ENCODE measurements around the gene LHPP.

The LHPP gene

DNA sequence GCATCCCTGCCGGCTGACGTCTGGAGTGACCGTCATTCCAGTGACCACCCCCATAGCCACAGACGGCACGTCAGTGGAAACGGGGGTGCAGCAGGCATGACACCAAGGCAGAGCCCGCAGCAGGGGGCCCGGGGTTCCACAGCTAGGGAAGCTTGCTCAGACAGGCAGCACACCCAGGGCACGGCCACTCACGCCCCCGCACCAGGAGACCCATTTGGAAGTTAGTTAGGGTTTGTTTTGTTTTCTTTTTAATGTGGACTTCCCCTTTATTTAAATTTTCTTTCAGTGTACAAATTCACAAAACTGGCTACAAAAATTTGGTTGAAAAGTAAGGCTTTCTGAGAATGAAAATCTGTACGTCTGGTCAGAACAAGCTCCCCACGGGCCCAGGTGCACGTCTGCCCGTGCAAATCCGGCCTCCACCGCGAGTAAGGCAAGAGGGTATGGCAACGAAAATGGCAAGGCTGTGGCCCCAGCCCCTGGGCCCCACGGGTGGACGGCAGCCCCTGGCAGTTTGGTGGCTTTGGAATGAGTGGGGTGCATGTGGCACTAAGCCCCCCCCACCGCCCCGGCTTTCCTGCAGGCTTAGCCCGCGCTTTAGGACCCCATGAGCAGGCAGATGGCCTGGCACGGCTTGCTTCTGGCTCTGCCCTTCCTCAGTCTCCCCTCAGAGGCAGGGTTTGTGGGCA is 158.3 kb downstream of the LHPP start:
- H3K36me3 ChIP-seq (replicated peaks in 1 of 2; ENCODE audit: control insufficient read depth in 2 of 2, insufficient read depth in 2 of 2, low read length in 2 of 2): peaks cover 13 to 25% of the 10 kb centered on the region in 2 donors
- no peak overlapping the region for H4K8ac ChIP-seq (ENCODE audit: low read depth, low read length)
- H3K4ac ChIP-seq (ENCODE audit: low read length): no peak overlapping the region
- H3K23ac ChIP-seq (ENCODE audit: low read depth, low read length, poor library complexity): no peak overlapping the region
- DNase-seq (ENCODE audit: low spot score): no peak
- H3K14ac ChIP-seq (ENCODE audit: low read length): no peak overlapping the region
- H3K4me3 ChIP-seq (ENCODE audit: low read length in 2 of 2): no peak overlapping the region
- H2AFZ ChIP-seq (ENCODE audit: low read length): no peak overlapping the region
- H4K91ac ChIP-seq (ENCODE audit: low read depth, low read length, poor library complexity): no peak overlapping the region
- no peak overlapping the region for H3K9ac ChIP-seq (ENCODE audit: low read depth, low read length, poor library complexity)
- no peaks in the 10 kb centered on the region for H3K9me3 ChIP-seq (replicated peaks in 1 of 2; ENCODE audit: control insufficient read depth in 2 of 2, insufficient read depth in 1 of 2, low read depth in 1 of 2, low read length in 2 of 2)
- H2BK15ac ChIP-seq (ENCODE audit: low read length): no peak overlapping the region
- H2AK5ac ChIP-seq (ENCODE audit: low read depth, low read length): no peak overlapping the region
- H2BK120ac ChIP-seq (ENCODE audit: low read depth, low read length): no peak overlapping the region
- peak overlapping the region; percentile 41 for H2BK12ac ChIP-seq (ENCODE audit: low read length)
- no peak overlapping the region for H3K18ac ChIP-seq (ENCODE audit: low read length)
- no peak overlapping the region for H3K4me2 ChIP-seq (ENCODE audit: insufficient read depth, low read length, poor library complexity, severe bottlenecking)
- H3K27ac ChIP-seq (replicated peaks; ENCODE audit: low read length): no peak overlapping the region
- H3K79me1 ChIP-seq (ENCODE audit: low read depth, low read length): peaks cover 24% of the 10 kb centered on the region
- no CpG with 5 or more reads among the region's 26 CpGs for WGBS, 2 donors (ENCODE audit: extremely low coverage in 2 of 2, insufficient read length in 2 of 2, insufficient replicate concordance in 1 of 2)
- peak overlapping the region; percentile 35 for H2BK5ac ChIP-seq (ENCODE audit: low read length)
- peaks cover 0 to 24% of the 10 kb centered on the region in 2 donors for H3K4me1 ChIP-seq (ENCODE audit: control insufficient read depth in 2 of 2, insufficient read depth in 1 of 2, low read depth in 1 of 2, low read length in 2 of 2)
- H3K27me3 ChIP-seq (ENCODE audit: control insufficient read depth in 3 of 3, insufficient read depth in 3 of 3, low read depth in 1 of 3, low read length in 3 of 3): no peaks in the 10 kb centered on the region

DNA sequence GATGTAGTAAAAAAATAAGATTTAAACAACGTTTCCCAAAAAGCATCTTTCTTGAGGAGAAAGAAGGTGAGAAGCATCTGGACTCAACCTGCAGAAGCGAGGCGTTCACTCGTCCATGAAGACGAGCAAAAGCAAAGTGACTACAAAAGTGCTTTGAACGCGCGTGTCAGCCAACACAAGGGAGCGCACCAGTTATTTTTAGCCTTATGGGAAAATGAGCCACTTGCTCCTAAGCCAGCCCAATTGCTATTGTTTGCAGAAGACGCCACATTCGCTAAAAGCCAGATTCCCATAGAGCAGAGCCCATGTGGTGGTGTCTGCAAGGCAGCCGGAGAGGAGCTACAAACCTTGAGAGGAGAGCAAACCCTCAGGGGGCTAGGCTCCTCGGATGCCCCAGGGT is 160.0 kb downstream of the LHPP start:
- peak overlapping the region; percentile 76 for H3K9ac ChIP-seq (ENCODE audit: low read depth, low read length, poor library complexity)
- no peaks in the 10 kb centered on the region for H3K27me3 ChIP-seq (ENCODE audit: control insufficient read depth in 3 of 3, insufficient read depth in 3 of 3, low read depth in 1 of 3, low read length in 3 of 3)
- peaks cover 26% of the 10 kb centered on the region for H3K79me1 ChIP-seq (ENCODE audit: low read depth, low read length)
- no peak overlapping the region for H2AFZ ChIP-seq (ENCODE audit: low read length)
- H3K4ac ChIP-seq (ENCODE audit: low read length): no peak overlapping the region
- H2BK15ac ChIP-seq (ENCODE audit: low read length): no peak overlapping the region
- H3K27ac ChIP-seq (replicated peaks; ENCODE audit: low read length): peak overlapping the region; percentile 47
- no peak overlapping the region for H3K4me3 ChIP-seq (ENCODE audit: low read length in 2 of 2)
- H3K14ac ChIP-seq (ENCODE audit: low read length): no peak overlapping the region
- no CpG with 5 or more reads among the region's 13 CpGs for WGBS, 2 donors (ENCODE audit: extremely low coverage in 2 of 2, insufficient read length in 2 of 2, insufficient replicate concordance in 1 of 2)
- H2BK12ac ChIP-seq (ENCODE audit: low read length): peak overlapping the region; percentile 30
- DNase-seq (ENCODE audit: low spot score): no peak
- no peak overlapping the region for H2BK120ac ChIP-seq (ENCODE audit: low read depth, low read length)
- peaks cover 0 to 24% of the 10 kb centered on the region in 2 donors for H3K4me1 ChIP-seq (ENCODE audit: control insufficient read depth in 2 of 2, insufficient read depth in 1 of 2, low read depth in 1 of 2, low read length in 2 of 2)
- H2BK5ac ChIP-seq (ENCODE audit: low read length): peak overlapping the region; percentile 62
- peaks cover 13 to 25% of the 10 kb centered on the region in 2 donors for H3K36me3 ChIP-seq (replicated peaks in 1 of 2; ENCODE audit: control insufficient read depth in 2 of 2, insufficient read depth in 2 of 2, low read length in 2 of 2)
- H2AK5ac ChIP-seq (ENCODE audit: low read depth, low read length): peak overlapping the region; percentile 87
- peak overlapping the region; percentile 86 for H3K18ac ChIP-seq (ENCODE audit: low read length)
- no peaks in the 10 kb centered on the region for H3K9me3 ChIP-seq (replicated peaks in 1 of 2; ENCODE audit: control insufficient read depth in 2 of 2, insufficient read depth in 1 of 2, low read depth in 1 of 2, low read length in 2 of 2)
- no peak overlapping the region for H4K8ac ChIP-seq (ENCODE audit: low read depth, low read length)
- H3K4me2 ChIP-seq (ENCODE audit: insufficient read depth, low read length, poor library complexity, severe bottlenecking): no peak overlapping the region
- H4K91ac ChIP-seq (ENCODE audit: low read depth, low read length, poor library complexity): no peak overlapping the region
- peak overlapping the region; percentile 22 for H3K23ac ChIP-seq (ENCODE audit: low read depth, low read length, poor library complexity)

DNA sequence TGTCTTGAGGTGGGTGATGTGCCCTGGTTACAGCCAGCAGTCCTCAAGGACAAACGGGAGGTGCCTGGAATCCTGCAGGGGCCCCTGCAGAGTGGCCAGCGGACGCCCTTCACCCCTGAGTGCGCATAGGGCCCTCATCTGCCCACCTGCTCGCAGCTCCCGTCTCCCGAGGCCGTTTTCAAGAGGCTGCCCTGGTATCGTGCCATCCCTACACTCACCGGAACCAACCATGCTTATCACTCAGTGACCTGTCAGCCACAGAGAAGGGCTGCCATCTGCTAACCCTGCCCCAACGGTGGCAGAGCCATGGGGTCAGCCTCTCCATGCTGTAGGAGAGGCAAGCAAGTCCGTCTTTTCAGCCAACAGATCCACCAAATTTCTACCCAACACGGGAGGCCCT is 160.5 kb downstream of the LHPP start:
- peak overlapping the region; percentile 5 for H4K91ac ChIP-seq (ENCODE audit: low read depth, low read length, poor library complexity)
- peak overlapping the region; percentile 47 for H3K27ac ChIP-seq (replicated peaks; ENCODE audit: low read length)
- no peaks in the 10 kb centered on the region for H3K9me3 ChIP-seq (replicated peaks in 1 of 2; ENCODE audit: control insufficient read depth in 2 of 2, insufficient read depth in 1 of 2, low read depth in 1 of 2, low read length in 2 of 2)
- peak overlapping the region; percentile 62 for H2BK5ac ChIP-seq (ENCODE audit: low read length)
- H3K4me2 ChIP-seq (ENCODE audit: insufficient read depth, low read length, poor library complexity, severe bottlenecking): no peak overlapping the region
- peak overlapping the region; percentile 22 for H3K23ac ChIP-seq (ENCODE audit: low read depth, low read length, poor library complexity)
- no peak overlapping the region for H3K4ac ChIP-seq (ENCODE audit: low read length)
- no peak overlapping the region for H2AFZ ChIP-seq (ENCODE audit: low read length)
- no CpG with 5 or more reads among the region's 13 CpGs for WGBS, 2 donors (ENCODE audit: extremely low coverage in 2 of 2, insufficient read length in 2 of 2, insufficient replicate concordance in 1 of 2)
- H3K14ac ChIP-seq (ENCODE audit: low read length): peak overlapping the region; percentile 78
- peaks cover 0 to 30% of the 10 kb centered on the region in 2 donors for H3K4me1 ChIP-seq (ENCODE audit: control insufficient read depth in 2 of 2, insufficient read depth in 1 of 2, low read depth in 1 of 2, low read length in 2 of 2)
- H3K9ac ChIP-seq (ENCODE audit: low read depth, low read length, poor library complexity): peak overlapping the region; percentile 76
- H2BK12ac ChIP-seq (ENCODE audit: low read length): no peak overlapping the region
- H3K36me3 ChIP-seq (replicated peaks in 1 of 2; ENCODE audit: control insufficient read depth in 2 of 2, insufficient read depth in 2 of 2, low read length in 2 of 2): peaks cover 9 to 20% of the 10 kb centered on the region in 2 donors
- H4K8ac ChIP-seq (ENCODE audit: low read depth, low read length): no peak overlapping the region
- no peaks in the 10 kb centered on the region for H3K27me3 ChIP-seq (ENCODE audit: control insufficient read depth in 3 of 3, insufficient read depth in 3 of 3, low read depth in 1 of 3, low read length in 3 of 3)
- peak overlapping the region; percentile 86 for H3K18ac ChIP-seq (ENCODE audit: low read length)
- H2BK15ac ChIP-seq (ENCODE audit: low read length): no peak overlapping the region
- H2BK120ac ChIP-seq (ENCODE audit: low read depth, low read length): peak overlapping the region; percentile 68
- no peak overlapping the region for H3K4me3 ChIP-seq (ENCODE audit: low read length in 2 of 2)
- peaks cover 26% of the 10 kb centered on the region for H3K79me1 ChIP-seq (ENCODE audit: low read depth, low read length)
- H2AK5ac ChIP-seq (ENCODE audit: low read depth, low read length): peak overlapping the region; percentile 87
- no peak for DNase-seq (ENCODE audit: low spot score)

DNA sequence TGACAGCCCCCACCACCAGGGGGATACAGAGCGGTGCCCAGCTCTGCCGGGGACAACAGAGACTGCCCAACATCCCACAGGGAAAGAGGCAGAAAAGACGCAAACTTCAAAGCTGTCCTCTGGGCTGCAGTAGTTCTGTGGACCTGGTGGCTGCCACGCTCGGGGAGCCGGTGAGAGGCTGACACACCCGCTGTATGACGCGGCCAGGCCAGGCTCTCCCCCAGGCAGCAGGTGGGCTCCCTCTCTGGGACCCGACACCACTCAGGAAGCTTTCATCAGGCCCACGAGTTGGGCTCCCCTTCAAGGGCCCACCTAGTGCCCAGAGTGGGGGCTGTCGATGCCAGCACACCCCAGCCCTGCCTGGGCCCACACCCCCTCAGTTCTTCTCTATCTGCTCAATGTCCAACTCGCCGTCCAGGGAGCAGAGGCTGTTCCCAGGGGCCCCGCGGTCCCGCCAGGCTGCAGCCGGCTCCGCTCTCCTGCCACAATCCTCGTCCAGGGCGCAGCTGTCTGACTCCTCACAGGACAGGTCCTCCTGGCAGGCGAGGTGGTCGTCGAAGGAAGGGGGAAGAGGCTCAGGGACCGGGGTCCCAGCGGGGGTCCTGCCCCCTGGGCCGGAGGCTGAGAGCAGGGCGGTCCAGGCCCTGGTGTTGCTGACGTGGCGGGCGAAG is 161.4 kb downstream of the LHPP start:
- no peak for DNase-seq (ENCODE audit: low spot score)
- H3K9ac ChIP-seq (ENCODE audit: low read depth, low read length, poor library complexity): no peak overlapping the region
- H2BK12ac ChIP-seq (ENCODE audit: low read length): no peak overlapping the region
- H2BK15ac ChIP-seq (ENCODE audit: low read length): no peak overlapping the region
- H2BK120ac ChIP-seq (ENCODE audit: low read depth, low read length): no peak overlapping the region
- H3K23ac ChIP-seq (ENCODE audit: low read depth, low read length, poor library complexity): no peak overlapping the region
- no peak overlapping the region for H3K27ac ChIP-seq (replicated peaks; ENCODE audit: low read length)
- H3K9me3 ChIP-seq (replicated peaks in 1 of 2; ENCODE audit: control insufficient read depth in 2 of 2, insufficient read depth in 1 of 2, low read depth in 1 of 2, low read length in 2 of 2): no peaks in the 10 kb centered on the region
- H3K4me2 ChIP-seq (ENCODE audit: insufficient read depth, low read length, poor library complexity, severe bottlenecking): no peak overlapping the region
- H4K91ac ChIP-seq (ENCODE audit: low read depth, low read length, poor library complexity): no peak overlapping the region
- H3K4me1 ChIP-seq (ENCODE audit: control insufficient read depth in 2 of 2, insufficient read depth in 1 of 2, low read depth in 1 of 2, low read length in 2 of 2): peaks cover 0 to 35% of the 10 kb centered on the region in 2 donors
- H2AFZ ChIP-seq (ENCODE audit: low read length): no peak overlapping the region
- H3K4ac ChIP-seq (ENCODE audit: low read length): no peak overlapping the region
- H3K27me3 ChIP-seq (ENCODE audit: control insufficient read depth in 3 of 3, insufficient read depth in 3 of 3, low read depth in 1 of 3, low read length in 3 of 3): no peaks in the 10 kb centered on the region
- H4K8ac ChIP-seq (ENCODE audit: low read depth, low read length): no peak overlapping the region
- H2BK5ac ChIP-seq (ENCODE audit: low read length): peak overlapping the region; percentile 62
- H3K4me3 ChIP-seq (ENCODE audit: low read length in 2 of 2): no peak overlapping the region
- peak overlapping the region; percentile 60 for H2AK5ac ChIP-seq (ENCODE audit: low read depth, low read length)
- H3K14ac ChIP-seq (ENCODE audit: low read length): no peak overlapping the region
- peak overlapping the region; percentile 65 for H3K18ac ChIP-seq (ENCODE audit: low read length)
- peaks cover 3 to 15% of the 10 kb centered on the region in 2 donors for H3K36me3 ChIP-seq (replicated peaks in 1 of 2; ENCODE audit: control insufficient read depth in 2 of 2, insufficient read depth in 2 of 2, low read length in 2 of 2)
- WGBS, 2 donors (ENCODE audit: extremely low coverage in 2 of 2, insufficient read length in 2 of 2, insufficient replicate concordance in 1 of 2): no CpG with 5 or more reads among the region's 31 CpGs
- H3K79me1 ChIP-seq (ENCODE audit: low read depth, low read length): peaks cover 26% of the 10 kb centered on the region

Data from neuronal stem cell (in vitro differentiated cells).